OCI-LY1 (cell line): ENCODE results near the gene PNMA8C.

Source experiments
- CTCF ChIP-seq: fragments of 200-600 bp; sonication (generic), shearing (Covaris generic); IDR thresholded peaks from 2 replicates; pipeline ENCODE4 v1.5.1; 2017; ENCODE audit warnings: mild to moderate bottlenecking, antibody characterized with exemption, low read length, moderate library complexity, mixed read lengths
- EZH2 ChIP-seq: fragments of 200-600 bp; sonication (generic), shearing (Covaris generic); IDR thresholded peaks from 2 replicates; pipeline ENCODE4 v1.8.0; 2017; ENCODE audit warnings: borderline replicate concordance, mixed run types, mild to moderate bottlenecking, antibody characterized with exemption, low read length, moderate library complexity, mixed read lengths

GRCh38 chr19:46429999-46430398, 1.3 kb upstream of the PNMA8C start:
- TF ChIP-seq CTCF (no peak), EZH2 (no peak)
